Measurements from ENCODE around the gene FYB1.
A peak's percentile ranks its signal among the peaks of the same experiment; 100 is the strongest.

FYB1 gene, protein sequence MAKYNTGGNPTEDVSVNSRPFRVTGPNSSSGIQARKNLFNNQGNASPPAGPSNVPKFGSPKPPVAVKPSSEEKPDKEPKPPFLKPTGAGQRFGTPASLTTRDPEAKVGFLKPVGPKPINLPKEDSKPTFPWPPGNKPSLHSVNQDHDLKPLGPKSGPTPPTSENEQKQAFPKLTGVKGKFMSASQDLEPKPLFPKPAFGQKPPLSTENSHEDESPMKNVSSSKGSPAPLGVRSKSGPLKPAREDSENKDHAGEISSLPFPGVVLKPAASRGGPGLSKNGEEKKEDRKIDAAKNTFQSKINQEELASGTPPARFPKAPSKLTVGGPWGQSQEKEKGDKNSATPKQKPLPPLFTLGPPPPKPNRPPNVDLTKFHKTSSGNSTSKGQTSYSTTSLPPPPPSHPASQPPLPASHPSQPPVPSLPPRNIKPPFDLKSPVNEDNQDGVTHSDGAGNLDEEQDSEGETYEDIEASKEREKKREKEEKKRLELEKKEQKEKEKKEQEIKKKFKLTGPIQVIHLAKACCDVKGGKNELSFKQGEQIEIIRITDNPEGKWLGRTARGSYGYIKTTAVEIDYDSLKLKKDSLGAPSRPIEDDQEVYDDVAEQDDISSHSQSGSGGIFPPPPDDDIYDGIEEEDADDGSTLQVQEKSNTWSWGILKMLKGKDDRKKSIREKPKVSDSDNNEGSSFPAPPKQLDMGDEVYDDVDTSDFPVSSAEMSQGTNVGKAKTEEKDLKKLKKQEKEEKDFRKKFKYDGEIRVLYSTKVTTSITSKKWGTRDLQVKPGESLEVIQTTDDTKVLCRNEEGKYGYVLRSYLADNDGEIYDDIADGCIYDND

DNA sequence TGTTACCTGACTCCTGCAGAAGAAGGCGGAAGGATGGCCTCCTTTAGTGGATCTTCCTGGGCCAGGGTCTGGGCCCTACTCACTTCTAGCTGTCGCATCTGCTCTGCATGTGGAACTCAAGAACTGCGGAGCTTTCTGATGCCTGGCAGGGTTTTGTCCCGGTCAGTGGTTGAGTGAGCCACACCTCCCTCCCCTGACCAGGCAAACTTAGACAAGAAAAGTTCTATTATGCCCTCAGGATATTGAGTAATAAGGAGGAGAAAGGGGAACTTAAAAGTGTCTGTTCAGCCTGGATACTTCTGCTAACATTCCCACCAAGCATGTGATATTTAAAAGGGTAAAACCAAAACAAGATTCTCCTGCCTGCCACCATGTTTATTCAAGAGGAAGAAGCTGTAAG is at the start of gene FYB1:
TSS of gene FYB1 (minus strand) at position 127 of the 400 bp plus-strand sequence. CDS start 16,603 bp downstream, outside the sequence.
- peaks cover 8% of the 10 kb centered on the region for H3K4me1 ChIP-seq (ENCODE audit: control insufficient read depth, insufficient read depth, low read length)
- H3K4me3 ChIP-seq (ENCODE audit: low read length in 2 of 2), result peak within 1 kb of the TSS in 1 of 2 donors; percentile 54
- H3K27ac ChIP-seq (ENCODE audit: low read length), result peak within 1 kb of the TSS; percentile 24
- no peaks in the 10 kb centered on the region for H3K36me3 ChIP-seq (ENCODE audit: control insufficient read depth in 2 of 2, insufficient read depth in 2 of 2, low read length in 2 of 2)
- no peaks in the 10 kb centered on the region for H3K9me3 ChIP-seq (ENCODE audit: control insufficient read depth in 2 of 2, low read length in 2 of 2)
- H3K9ac ChIP-seq (ENCODE audit: low read length in 2 of 2), result peak within 1 kb of the TSS in 1 of 2 donors; percentile 21
- no peaks in the 10 kb centered on the region for H3K27me3 ChIP-seq (ENCODE audit: control insufficient read depth in 1 of 2, insufficient read depth in 2 of 2, low read length in 2 of 2)

DNA sequence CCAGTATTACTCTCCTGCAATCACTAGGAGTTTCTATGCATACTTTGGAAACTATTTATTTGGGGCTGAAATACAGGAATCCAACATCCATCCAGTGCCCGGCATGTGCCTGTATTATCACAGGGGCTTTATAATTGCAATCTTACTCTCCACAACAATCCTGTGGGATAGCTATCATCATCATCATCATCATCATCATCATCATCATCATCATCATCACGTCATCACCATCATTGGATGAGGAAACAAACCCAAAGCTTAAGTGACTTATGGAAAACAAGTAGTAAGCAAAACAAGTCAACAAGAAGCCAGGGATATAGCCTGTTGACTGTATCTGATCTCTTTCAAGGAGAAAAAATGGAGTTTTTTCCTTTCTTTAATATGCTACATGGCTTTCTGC is 47.8 kb upstream of the FYB1 start:
- no peaks in the 10 kb centered on the region for H3K4me1 ChIP-seq (ENCODE audit: control insufficient read depth, insufficient read depth, low read length)
- no peak overlapping the region for H3K4me3 ChIP-seq (ENCODE audit: low read length in 2 of 2)
- H3K9ac ChIP-seq (ENCODE audit: low read length in 2 of 2), result no peak overlapping the region
- no peaks in the 10 kb centered on the region for H3K36me3 ChIP-seq (ENCODE audit: control insufficient read depth in 2 of 2, insufficient read depth in 2 of 2, low read length in 2 of 2)
- H3K27me3 ChIP-seq (ENCODE audit: control insufficient read depth in 1 of 2, insufficient read depth in 2 of 2, low read length in 2 of 2), result no peaks in the 10 kb centered on the region
- no peak overlapping the region for H3K27ac ChIP-seq (ENCODE audit: low read length)
- no peaks in the 10 kb centered on the region for H3K9me3 ChIP-seq (ENCODE audit: control insufficient read depth in 2 of 2, low read length in 2 of 2)

DNA sequence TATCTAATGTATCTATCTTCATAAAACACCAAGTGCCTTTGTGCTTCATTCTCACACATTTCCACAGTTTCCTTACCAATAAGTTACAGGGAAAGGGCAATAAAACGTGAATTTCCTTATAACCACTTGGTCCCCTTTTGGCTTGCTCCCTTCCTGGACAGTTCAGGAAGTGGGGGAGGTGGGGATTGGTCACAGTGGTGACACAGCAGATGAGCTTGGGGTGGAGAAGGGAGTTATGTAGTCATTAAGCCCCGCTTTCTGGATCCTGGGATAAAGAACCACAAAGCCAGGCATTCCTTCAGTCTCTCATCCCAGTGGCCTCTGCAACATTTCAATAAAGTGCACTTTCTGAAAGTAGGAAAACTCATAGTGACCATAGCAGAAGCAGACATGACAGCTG is 47.1 kb upstream of the FYB1 start:
- no peak overlapping the region for H3K4me3 ChIP-seq (ENCODE audit: low read length in 2 of 2)
- H3K27ac ChIP-seq (ENCODE audit: low read length), result no peak overlapping the region

DNA sequence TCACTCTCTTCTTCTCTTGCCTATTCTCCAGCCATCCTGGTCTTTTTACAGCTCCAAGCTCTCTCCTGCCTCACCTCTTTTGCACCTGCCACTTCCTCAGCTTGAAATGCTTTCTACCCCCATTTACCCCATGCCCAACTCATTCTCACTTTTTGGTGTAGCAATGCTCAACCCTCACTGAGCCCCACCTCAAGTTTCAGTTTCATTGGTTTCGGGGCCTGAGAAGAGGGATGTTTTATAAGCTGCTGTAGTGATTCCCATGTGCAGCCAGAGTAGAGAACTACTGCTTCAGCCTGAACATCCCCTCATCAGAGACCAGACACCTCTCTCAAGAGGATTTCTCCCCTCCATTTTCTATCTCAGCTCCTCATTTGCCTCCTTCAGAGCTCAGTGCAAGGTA is 45.2 kb upstream of the FYB1 start:
- Histone ChIP-seq H3K9me3 (ENCODE audit: control insufficient read depth in 2 of 2, low read length in 2 of 2) (no peaks in the 10 kb centered on the region), H3K27ac (ENCODE audit: low read length) (no peak overlapping the region), H3K36me3 (ENCODE audit: control insufficient read depth in 2 of 2, insufficient read depth in 2 of 2, low read length in 2 of 2) (no peaks in the 10 kb centered on the region), H3K9ac (ENCODE audit: low read length in 2 of 2) (no peak overlapping the region), H3K27me3 (ENCODE audit: control insufficient read depth in 1 of 2, insufficient read depth in 2 of 2, low read length in 2 of 2) (no peaks in the 10 kb centered on the region), H3K4me3 (ENCODE audit: low read length in 2 of 2) (no peak overlapping the region), H3K4me1 (ENCODE audit: control insufficient read depth, insufficient read depth, low read length) (no peaks in the 10 kb centered on the region)

More for the DNA sequence above, 47.1 kb upstream of the FYB1 start:
- H3K4me1 ChIP-seq (ENCODE audit: control insufficient read depth, insufficient read depth, low read length), result no peaks in the 10 kb centered on the region
- no peaks in the 10 kb centered on the region for H3K9me3 ChIP-seq (ENCODE audit: control insufficient read depth in 2 of 2, low read length in 2 of 2)
- no peaks in the 10 kb centered on the region for H3K36me3 ChIP-seq (ENCODE audit: control insufficient read depth in 2 of 2, insufficient read depth in 2 of 2, low read length in 2 of 2)
- H3K27me3 ChIP-seq (ENCODE audit: control insufficient read depth in 1 of 2, insufficient read depth in 2 of 2, low read length in 2 of 2), result no peaks in the 10 kb centered on the region
- H3K9ac ChIP-seq (ENCODE audit: low read length in 2 of 2), result no peak overlapping the region

DNA sequence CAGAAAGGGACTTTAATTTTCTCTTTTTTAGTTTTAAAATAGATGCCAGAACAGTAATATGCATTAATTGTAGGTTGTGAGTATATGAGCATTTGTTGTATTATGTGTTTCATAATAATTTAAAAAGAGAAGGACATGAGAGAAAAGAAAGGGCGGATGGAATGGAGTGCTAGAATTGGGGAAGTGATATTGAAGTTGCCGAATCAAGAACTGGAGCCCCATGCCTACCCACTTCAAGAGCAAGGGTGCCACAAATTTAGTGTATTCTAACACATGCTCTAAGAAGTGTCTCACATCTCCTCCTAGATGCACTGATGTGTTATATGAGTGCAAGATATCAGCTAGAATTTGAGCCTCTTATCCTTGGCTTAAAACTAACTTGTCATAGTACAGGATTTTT is 43.6 kb upstream of the FYB1 start:
- no peak overlapping the region for H3K27ac ChIP-seq (ENCODE audit: low read length)
- no peaks in the 10 kb centered on the region for H3K4me1 ChIP-seq (ENCODE audit: control insufficient read depth, insufficient read depth, low read length)
- no peaks in the 10 kb centered on the region for H3K9me3 ChIP-seq (ENCODE audit: control insufficient read depth in 2 of 2, low read length in 2 of 2)
- no peak overlapping the region for H3K4me3 ChIP-seq (ENCODE audit: low read length in 2 of 2)
- no peak overlapping the region for H3K9ac ChIP-seq (ENCODE audit: low read length in 2 of 2)
- no peaks in the 10 kb centered on the region for H3K36me3 ChIP-seq (ENCODE audit: control insufficient read depth in 2 of 2, insufficient read depth in 2 of 2, low read length in 2 of 2)
- no peaks in the 10 kb centered on the region for H3K27me3 ChIP-seq (ENCODE audit: control insufficient read depth in 1 of 2, insufficient read depth in 2 of 2, low read length in 2 of 2)

DNA sequence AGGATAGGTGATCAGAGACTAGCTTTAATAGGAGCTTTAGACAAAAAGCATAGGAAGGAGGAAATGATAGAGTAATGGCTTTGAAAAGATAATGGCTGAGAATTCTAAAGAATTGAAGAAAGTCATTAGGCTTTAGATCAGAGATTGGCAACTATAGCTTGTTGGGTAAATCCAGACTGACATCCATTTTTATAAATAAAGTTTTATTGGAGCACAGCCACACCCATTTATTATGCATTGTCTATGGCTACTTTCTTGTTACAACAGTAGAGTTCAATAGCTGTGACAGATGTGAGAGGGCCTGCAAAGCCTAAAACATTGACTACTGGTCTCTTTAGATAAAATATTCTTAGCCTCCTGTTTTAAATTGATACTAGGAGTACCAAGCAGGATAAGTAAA is 40.7 kb upstream of the FYB1 start:
- no peaks in the 10 kb centered on the region for H3K4me1 ChIP-seq (ENCODE audit: control insufficient read depth, insufficient read depth, low read length)
- H3K9ac ChIP-seq (ENCODE audit: low read length in 2 of 2), result no peak overlapping the region
- no peaks in the 10 kb centered on the region for H3K27me3 ChIP-seq (ENCODE audit: control insufficient read depth in 1 of 2, insufficient read depth in 2 of 2, low read length in 2 of 2)
- H3K27ac ChIP-seq (ENCODE audit: low read length), result no peak overlapping the region
- no peak overlapping the region for H3K4me3 ChIP-seq (ENCODE audit: low read length in 2 of 2)
- H3K9me3 ChIP-seq (ENCODE audit: control insufficient read depth in 2 of 2, low read length in 2 of 2), result no peaks in the 10 kb centered on the region
- H3K36me3 ChIP-seq (ENCODE audit: control insufficient read depth in 2 of 2, insufficient read depth in 2 of 2, low read length in 2 of 2), result no peaks in the 10 kb centered on the region

DNA sequence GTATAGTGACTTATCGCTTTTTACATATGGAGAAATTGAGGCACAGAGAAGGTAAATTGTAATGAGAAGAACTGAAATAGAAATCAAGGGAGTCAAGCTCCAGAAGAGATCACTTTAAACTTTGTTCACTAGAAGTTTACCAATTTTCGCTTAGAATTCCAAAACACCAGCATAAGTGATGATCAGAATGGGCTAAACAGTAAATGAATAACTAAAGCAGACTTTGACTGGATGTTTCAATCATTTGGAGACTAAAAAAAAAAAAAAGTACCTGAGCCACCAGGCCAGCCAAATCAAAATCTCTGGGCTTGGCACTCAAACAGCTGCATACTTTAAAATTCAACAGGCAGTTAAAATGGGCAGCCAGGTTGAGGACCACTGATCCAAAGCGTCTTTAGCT is 38.2 kb upstream of the FYB1 start:
- Histone ChIP-seq H3K4me3 (ENCODE audit: low read length in 2 of 2) (no peak overlapping the region), H3K9me3 (ENCODE audit: control insufficient read depth in 2 of 2, low read length in 2 of 2) (no peaks in the 10 kb centered on the region), H3K27me3 (ENCODE audit: control insufficient read depth in 1 of 2, insufficient read depth in 2 of 2, low read length in 2 of 2) (no peaks in the 10 kb centered on the region), H3K9ac (ENCODE audit: low read length in 2 of 2) (no peak overlapping the region), H3K27ac (ENCODE audit: low read length) (no peak overlapping the region), H3K36me3 (ENCODE audit: control insufficient read depth in 2 of 2, insufficient read depth in 2 of 2, low read length in 2 of 2) (no peaks in the 10 kb centered on the region), H3K4me1 (ENCODE audit: control insufficient read depth, insufficient read depth, low read length) (no peaks in the 10 kb centered on the region)

DNA sequence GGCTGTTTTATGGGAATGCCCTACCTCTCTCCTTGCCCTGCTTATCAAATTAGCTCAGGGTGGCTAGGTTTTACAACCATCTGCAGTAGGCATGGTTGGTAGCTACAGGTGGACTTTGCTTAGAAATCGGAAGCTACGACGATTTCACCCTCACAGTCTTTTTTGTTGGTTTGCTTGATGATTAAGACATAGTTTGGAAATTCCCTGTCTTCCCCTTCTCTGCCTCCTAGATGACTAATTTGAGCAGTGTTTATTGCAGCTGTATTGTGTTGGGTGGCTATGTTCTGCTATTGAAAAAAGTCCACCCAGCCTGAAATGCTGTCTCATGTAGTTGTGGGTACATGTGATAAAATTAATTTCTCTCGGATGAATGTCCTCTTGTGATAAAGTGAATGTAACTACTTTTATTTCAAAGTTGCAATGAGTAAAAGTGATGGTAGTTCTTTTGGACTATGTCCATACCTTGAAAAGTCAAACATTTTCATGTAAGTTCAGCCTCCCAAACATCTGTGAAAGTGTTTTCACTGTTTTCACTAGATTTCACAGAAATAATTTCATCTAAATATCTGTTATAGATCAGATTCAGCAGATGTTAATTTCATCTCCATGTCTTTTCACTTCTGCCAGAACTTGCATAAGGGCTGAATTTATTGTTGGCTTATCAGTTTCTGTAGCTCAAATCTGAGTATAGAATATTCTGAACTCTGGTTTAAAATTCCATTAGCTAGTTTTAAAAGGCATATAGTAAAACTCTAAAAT is 37.3 kb upstream of the FYB1 start:
- no peaks in the 10 kb centered on the region for H3K9me3 ChIP-seq (ENCODE audit: control insufficient read depth in 2 of 2, low read length in 2 of 2)
- no peaks in the 10 kb centered on the region for H3K36me3 ChIP-seq (ENCODE audit: control insufficient read depth in 2 of 2, insufficient read depth in 2 of 2, low read length in 2 of 2)
- H3K9ac ChIP-seq (ENCODE audit: low read length in 2 of 2), result no peak overlapping the region
- no peaks in the 10 kb centered on the region for H3K4me1 ChIP-seq (ENCODE audit: control insufficient read depth, insufficient read depth, low read length)
- no peak overlapping the region for H3K4me3 ChIP-seq (ENCODE audit: low read length in 2 of 2)
- H3K27me3 ChIP-seq (ENCODE audit: control insufficient read depth in 1 of 2, insufficient read depth in 2 of 2, low read length in 2 of 2), result no peaks in the 10 kb centered on the region
- no peak overlapping the region for H3K27ac ChIP-seq (ENCODE audit: low read length)

DNA sequence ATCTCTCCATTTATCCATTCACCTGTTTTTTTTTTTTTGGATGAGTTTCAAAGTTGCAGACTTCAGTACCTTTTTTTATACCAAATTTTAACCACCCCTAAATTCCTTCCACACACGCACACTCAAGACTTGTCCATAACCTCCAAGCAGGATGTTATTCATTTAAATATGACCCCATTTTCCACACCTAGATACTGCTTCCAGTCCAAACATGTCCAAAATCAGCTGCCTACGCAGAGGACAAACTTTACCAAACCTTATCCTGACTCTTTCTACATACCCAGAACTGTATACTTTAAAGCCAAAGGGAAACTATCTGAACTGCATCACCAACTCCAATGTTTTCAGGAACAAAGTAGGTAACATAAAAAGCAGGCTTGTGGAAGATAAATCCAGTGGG is 36.0 kb upstream of the FYB1 start:
- Histone ChIP-seq H3K4me1 (ENCODE audit: control insufficient read depth, insufficient read depth, low read length) (no peaks in the 10 kb centered on the region), H3K9me3 (ENCODE audit: control insufficient read depth in 2 of 2, low read length in 2 of 2) (no peaks in the 10 kb centered on the region), H3K27me3 (ENCODE audit: control insufficient read depth in 1 of 2, insufficient read depth in 2 of 2, low read length in 2 of 2) (no peaks in the 10 kb centered on the region), H3K27ac (ENCODE audit: low read length) (no peak overlapping the region), H3K36me3 (ENCODE audit: control insufficient read depth in 2 of 2, insufficient read depth in 2 of 2, low read length in 2 of 2) (no peaks in the 10 kb centered on the region), H3K4me3 (ENCODE audit: low read length in 2 of 2) (no peak overlapping the region), H3K9ac (ENCODE audit: low read length in 2 of 2) (no peak overlapping the region)

DNA sequence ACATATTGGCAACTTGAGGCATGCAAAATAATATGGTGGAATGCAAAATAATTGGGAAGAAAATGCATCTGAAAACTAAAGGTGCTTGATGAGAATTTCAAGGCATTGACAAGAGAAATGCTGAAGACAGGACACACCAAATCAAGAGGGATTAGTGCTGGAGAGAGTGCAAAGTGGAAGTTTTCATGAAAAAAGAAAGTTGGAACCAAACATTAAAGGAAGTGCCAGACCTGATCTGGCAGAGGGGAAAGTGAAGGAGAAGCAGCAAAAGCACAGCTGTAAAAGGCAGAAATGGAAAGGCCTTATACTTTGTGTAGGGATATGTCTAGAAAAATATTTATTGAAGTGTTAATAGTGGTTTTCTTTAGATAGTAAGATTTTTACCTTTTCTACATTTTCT is 35.3 kb upstream of the FYB1 start:
- H3K27ac ChIP-seq (ENCODE audit: low read length), result no peak overlapping the region
- H3K9me3 ChIP-seq (ENCODE audit: control insufficient read depth in 2 of 2, low read length in 2 of 2), result no peaks in the 10 kb centered on the region
- no peak overlapping the region for H3K9ac ChIP-seq (ENCODE audit: low read length in 2 of 2)
- no peaks in the 10 kb centered on the region for H3K36me3 ChIP-seq (ENCODE audit: control insufficient read depth in 2 of 2, insufficient read depth in 2 of 2, low read length in 2 of 2)
- H3K27me3 ChIP-seq (ENCODE audit: control insufficient read depth in 1 of 2, insufficient read depth in 2 of 2, low read length in 2 of 2), result no peaks in the 10 kb centered on the region
- H3K4me1 ChIP-seq (ENCODE audit: control insufficient read depth, insufficient read depth, low read length), result no peaks in the 10 kb centered on the region
- no peak overlapping the region for H3K4me3 ChIP-seq (ENCODE audit: low read length in 2 of 2)

All from stomach smooth muscle (tissue), 2 donors.